Neural cell (in vitro differentiated cells): ENCODE measurements around the gene COL4A1.

Experiments
- CTCF ChIP-seq: fragments of 450-650 bp; IDR thresholded peaks from 2 replicates; pipeline ENCODE4 v1.5.1; 2014; ENCODE audit warnings: antibody characterized with exemption, mild to moderate bottlenecking, moderate library complexity; ENCODE audit not compliant: poor library complexity, severe bottlenecking
- POLR2AphosphoS5 ChIP-seq: IDR thresholded peaks from 2 replicates; pipeline ENCODE4 v1.6.1; 2012
- TAF1 ChIP-seq: IDR thresholded peaks from 2 replicates; pipeline ENCODE4 v1.6.1; 2012; ENCODE audit warnings: low read depth

GRCh38 chr13:110108348-110109139 lies 198.4 kb downstream of the COL4A1 start:
- TF ChIP-seq TAF1: no peak
- peak; percentile 92 for TF ChIP-seq CTCF
- no peak for TF ChIP-seq POLR2AphosphoS5
